Gastroesophageal sphincter (tissue), 4 donors: ENCODE results near the gene C15orf39. TPM values are rescaled to one million over a fixed set of nuclear protein-coding genes. Genes with fewer than 3 reads are reported as not detected.

ENCODE experiments used
- ATAC-seq: fragments of 150-250 bp; one replicate; pipeline ENCODE4 v1.9.1; 2016; ENCODE audit warnings: mild to moderate bottlenecking, moderate library complexity
- H3K27ac ChIP-seq, 4 donors: fragments of 200-600 bp; sonication (generic) in 3 of 4; 1 replicate in 3 of 4; 2 replicates in 1 of 4; pipeline ENCODE4 v1.5.1; 2016 to 2019
- H3K27me3 ChIP-seq: fragments of 200-600 bp; sonication (generic); one replicate; pipeline ENCODE4 v1.5.1; 2019
- H3K36me3 ChIP-seq, 2 donors: fragments of 200-600 bp; sonication (generic); one replicate each; pipeline ENCODE4 v1.5.1; 2019; ENCODE audit warnings: control low read depth in 1 of 2
- H3K4me1 ChIP-seq, 3 donors: fragments of 200-600 bp; sonication (generic); 1 replicate in 2 of 3; 2 replicates in 1 of 3; pipeline ENCODE4 v1.5.1; 2016 to 2019; ENCODE audit warnings: control low read depth in 2 of 3
- H3K4me3 ChIP-seq, 2 donors: fragments of 200-600 bp; sonication (generic); one replicate each; pipeline ENCODE4 v1.5.1; 2019; ENCODE audit warnings: mild to moderate bottlenecking in 1 of 2, moderate library complexity in 1 of 2
- H3K9me3 ChIP-seq, 3 donors: fragments of 200-600 bp; sonication (generic); one replicate each; pipeline ENCODE4 v1.5.1; 2017 to 2019; ENCODE audit warnings: control low read depth in 2 of 3
- CTCF ChIP-seq, 4 experiments: fragments of 200-600 bp in 2 of 4; fragments of 450-650 bp in 2 of 4; sonication (generic) in 1 of 4; IDR thresholded peaks; one replicate each; pipeline ENCODE4 v1.5.1; 2017 to 2019; ENCODE audit warnings: antibody characterized with exemption in 4 of 4, mild to moderate bottlenecking in 2 of 4, moderate library complexity in 2 of 4
- EP300 ChIP-seq: sonication (generic); formaldehyde crosslinking; IDR thresholded peaks from one replicate; pipeline ENCODE4 v1.6.1; 2017; ENCODE audit warnings: antibody characterized with exemption, mild to moderate bottlenecking
- POLR2A ChIP-seq, 2 donors: fragments of 450-650 bp; IDR thresholded peaks; one replicate each; pipeline ENCODE4 v1.6.1; 2017; ENCODE audit warnings: antibody characterized with exemption in 2 of 2, mild to moderate bottlenecking in 2 of 2, moderate library complexity in 1 of 2
- POLR2AphosphoS5 ChIP-seq: sonication (generic); formaldehyde crosslinking; IDR thresholded peaks from one replicate; pipeline ENCODE4 v1.6.1; 2017; ENCODE audit warnings: antibody characterized with exemption
- WGBS, 2 donors: methylation state at CpG; one replicate each; pipeline ENCODE4 v1.1.5; 2018; ENCODE audit warnings: low coverage in 1 of 2; 5-methylcytosine and 5-hydroxymethylcytosine counted together
- total RNA-seq, 4 donors: library from RNA; depleted of rRNA; stranded (reverse); fragments of >200 nt; gene quantifications; one replicate each; pipeline ENCODE4 v1.1.0, GENCODE V29; 2016

Gene C15orf39
- total RNA-seq, 4 donors from 2014 or later, result 7.3 to 13.2 (median 11.5) TPM

GRCh38 chr15:75206803-75207617, 5.3 kb downstream of the C15orf39 start:
- no CpG with 5 or more reads among the region's 19 CpGs for WGBS, 2 donors
- H3K36me3 ChIP-seq, result peaks cover 0 to 66% of the 10 kb centered on the region in 2 donors
- no peaks in the 10 kb centered on the region for H3K9me3 ChIP-seq
- no peak overlapping the region for H3K4me3 ChIP-seq
- H3K27ac ChIP-seq, result no peak overlapping the region
- peaks cover 0 to 79% (median 27%) of the 10 kb centered on the region in 3 donors for H3K4me1 ChIP-seq
- TF ChIP-seq POLR2AphosphoS5 (no peak), EP300 (no peak), CTCF (IDR thresholded peaks at IDR 0.05) (no peak), POLR2A (IDR thresholded peaks at IDR 0.05) (no peak)
- ATAC-seq, result no peak
- H3K27me3 ChIP-seq, result no peaks in the 10 kb centered on the region

- Histone ChIP-seq H3K36me3 (peaks cover 0 to 74% of the 10 kb centered on the region in 2 donors), H3K27ac (no peak overlapping the region), H3K4me3 (no peak overlapping the region), H3K9me3 (no peaks in the 10 kb centered on the region), H3K4me1 (peaks cover 0 to 77% (median 27%) of the 10 kb centered on the region in 3 donors), H3K27me3 (no peaks in the 10 kb centered on the region)
- ATAC-seq, result no peak
- 85 to 95% methylated on average over 4 to 7 of the region's 20 CpGs for WGBS, 2 donors
- TF ChIP-seq EP300, result no peak
These were observed 6.2 kb downstream of the C15orf39 start for GRCh38 chr15:75207618-75208500.

GRCh38 chr15:75208501-75209288, 7.0 kb downstream of the C15orf39 start:
- no peak for ATAC-seq
- TF ChIP-seq POLR2AphosphoS5, result no peak
- TF ChIP-seq CTCF (IDR thresholded peaks at IDR 0.05), result no peak
- no peak for TF ChIP-seq POLR2A (IDR thresholded peaks at IDR 0.05)
- TF ChIP-seq EP300, result no peak
- WGBS, 2 donors, result 61 to 65% methylated on average over 2 to 3 of the region's 32 CpGs
- Histone ChIP-seq H3K27me3 (no peaks in the 10 kb centered on the region), H3K27ac (no peak overlapping the region), H3K4me3 (no peak overlapping the region), H3K36me3 (peaks cover 0 to 83% of the 10 kb centered on the region in 2 donors), H3K4me1 (peaks cover 0 to 69% (median 21%) of the 10 kb centered on the region in 3 donors), H3K9me3 (no peaks in the 10 kb centered on the region)

GRCh38 chr15:75209289-75209676, 7.6 kb downstream of the C15orf39 start:
- no peak overlapping the region for H3K4me3 ChIP-seq
- WGBS, 2 donors, result 66 to 71% methylated on average over 3 to 8 of the region's 8 CpGs
- no peak overlapping the region for H3K27ac ChIP-seq
- no peaks in the 10 kb centered on the region for H3K27me3 ChIP-seq
- H3K4me1 ChIP-seq, result peaks cover 0 to 63% (median 15%) of the 10 kb centered on the region in 3 donors
- no peak for ATAC-seq
- no peaks in the 10 kb centered on the region for H3K9me3 ChIP-seq
- H3K36me3 ChIP-seq, result peaks cover 0 to 83% of the 10 kb centered on the region in 2 donors
- no peak for TF ChIP-seq EP300
- TF ChIP-seq POLR2A (IDR thresholded peaks at IDR 0.05), result no peak
- no peak for TF ChIP-seq CTCF (IDR thresholded peaks at IDR 0.05)
- TF ChIP-seq POLR2AphosphoS5, result no peak

GRCh38 chr15:75210811-75211230, 9.1 kb downstream of the C15orf39 start:
- Histone ChIP-seq H3K4me1 (peaks cover 0 to 48% (median 8%) of the 10 kb centered on the region in 3 donors), H3K27me3 (no peaks in the 10 kb centered on the region), H3K36me3 (peaks cover 0 to 79% of the 10 kb centered on the region in 2 donors), H3K27ac (no peak overlapping the region), H3K9me3 (no peaks in the 10 kb centered on the region), H3K4me3 (no peak overlapping the region)
- no peak for ATAC-seq
- no CpG with 5 or more reads among the region's 7 CpGs for WGBS, 2 donors
- TF ChIP-seq POLR2A (IDR thresholded peaks at IDR 0.05) (no peak), CTCF (IDR thresholded peaks at IDR 0.05) (no peak), POLR2AphosphoS5 (no peak), EP300 (no peak)
